IMR-90 (cell line): ENCODE data around the gene FZD7. TPM values are rescaled to one million over a fixed set of nuclear protein-coding genes. Genes with fewer than 3 reads are reported as not detected.

Experiments used
- ATAC-seq: fragments of 200-7000 bp; cut with Tn5 transposase; 2 replicates; pipeline ENCODE4 v1.9.1; 2020; ENCODE audit warnings: low read depth, mild to moderate bottlenecking, moderate library complexity
- BruUV-seq: library from RNA; stranded (reverse); fragments of 400-500 nt; replicated peaks from 2 replicates; lab custom pipeline; 2021; lab: Mats Ljungman, UMichigan
- CTCF ChIA-PET: fragments of 300-600 bp; formaldehyde crosslinking; extraction: SDS; loops from one replicate; lab custom pipeline; 2021; ENCODE audit warnings: antibody characterized with exemption; lab: Yijun Ruan, JAX
- POLR2A ChIA-PET: fragments of 300-600 bp; sonication (Branson Sonifier 250); formaldehyde crosslinking; loops from one replicate; lab custom pipeline; 2022; ENCODE audit warnings: antibody characterized with exemption; ENCODE audit not compliant: unreplicated experiment; lab: Charles Lee
- DNase-seq: peaks from one replicate; pipeline ENCODE4 v3.0.0; 2013
- H2AFZ ChIP-seq: replicated peaks from 2 replicates; pipeline ENCODE3; 2013; ENCODE audit warnings: low read length, mild to moderate bottlenecking; ENCODE audit not compliant: poor library complexity
- H2AK5ac ChIP-seq: 2 replicates; pipeline ENCODE4 v1.6.1; 2013; ENCODE audit warnings: low read depth, low read length, inconsistent platforms
- H2AK9ac ChIP-seq: replicated peaks from 2 replicates; pipeline ENCODE3; 2013; ENCODE audit warnings: mild to moderate bottlenecking, low read depth, low read length, moderate library complexity; ENCODE audit not compliant: poor library complexity
- H2BK120ac ChIP-seq: 2 replicates; pipeline ENCODE4 v1.6.1; 2013; ENCODE audit warnings: low read depth, low read length, inconsistent platforms
- H2BK15ac ChIP-seq: 3 replicates; pipeline ENCODE4 v1.6.1; 2013; ENCODE audit warnings: low read depth, low read length, inconsistent platforms
- H2BK20ac ChIP-seq: 2 replicates; pipeline ENCODE4 v1.6.1; 2013; ENCODE audit warnings: low read depth, mild to moderate bottlenecking, inconsistent platforms, low read length, moderate library complexity
- H2BK5ac ChIP-seq: 2 replicates; pipeline ENCODE4 v1.6.1; 2013; ENCODE audit warnings: mild to moderate bottlenecking, low read depth, low read length, inconsistent platforms; ENCODE audit not compliant: poor library complexity, severe bottlenecking
- H3K14ac ChIP-seq: replicated peaks from 2 replicates; pipeline ENCODE4 v1.6.1; 2013; ENCODE audit warnings: low read depth, low read length, inconsistent platforms
- H3K18ac ChIP-seq: 2 replicates; pipeline ENCODE4 v1.6.1; 2013; ENCODE audit warnings: low read depth, low read length, control low read depth
- H3K23ac ChIP-seq: 2 replicates; pipeline ENCODE4 v1.6.1; 2013; ENCODE audit warnings: low read depth, low read length, inconsistent platforms
- H3K27ac ChIP-seq: 2 replicates; pipeline ENCODE4 v1.5.1; 2013; ENCODE audit warnings: mild to moderate bottlenecking, control low read depth, low read length; ENCODE audit not compliant: insufficient read depth
- H3K27me3 ChIP-seq: 2 replicates; pipeline ENCODE4 v1.6.1; 2013; ENCODE audit warnings: low read length; ENCODE audit not compliant: control insufficient read depth, insufficient read depth
- H3K36me3 ChIP-seq: 2 replicates; pipeline ENCODE4 v1.6.1; 2013; ENCODE audit warnings: low read length, mixed read lengths; ENCODE audit not compliant: control insufficient read depth, insufficient read depth
- H3K4ac ChIP-seq: 2 replicates; pipeline ENCODE4 v1.6.1; 2013; ENCODE audit warnings: low read depth, low read length, inconsistent platforms
- H3K4me1 ChIP-seq: 2 replicates; pipeline ENCODE4 v1.6.1; 2013; ENCODE audit warnings: low read length, mixed read lengths; ENCODE audit not compliant: control insufficient read depth, insufficient read depth
- H3K4me2 ChIP-seq: 2 replicates; pipeline ENCODE4 v1.6.1; 2013; ENCODE audit warnings: low read depth, mild to moderate bottlenecking, control low read depth, low read length, moderate library complexity
- H3K4me3 ChIP-seq: 2 replicates; pipeline ENCODE4 v1.5.1; 2013; ENCODE audit warnings: low read depth, mild to moderate bottlenecking, control low read depth, low read length, moderate library complexity; ENCODE audit not compliant: insufficient read depth
- H3K56ac ChIP-seq: 2 replicates; pipeline ENCODE4 v1.6.1; 2013; ENCODE audit warnings: low read length, inconsistent platforms; ENCODE audit not compliant: insufficient read depth; ENCODE audit errors: extremely low read depth
- H3K79me1 ChIP-seq, 2 experiments: 2 replicates each; pipeline ENCODE4 v1.6.1; 2013; ENCODE audit warnings: low read length in 2 of 2, inconsistent platforms in 1 of 2, low read depth in 1 of 2
- H3K9ac ChIP-seq: 2 replicates; pipeline ENCODE4 v1.6.1; 2013; ENCODE audit warnings: low read depth, low read length, control low read depth
- H3K9me1 ChIP-seq: 2 replicates; pipeline ENCODE4 v1.6.1; 2013; ENCODE audit warnings: low read length, inconsistent platforms; ENCODE audit not compliant: insufficient read depth
- H3K9me3 ChIP-seq: 2 replicates; pipeline ENCODE4 v1.6.1; 2013; ENCODE audit warnings: low read length; ENCODE audit not compliant: control insufficient read depth, insufficient read depth
- H4K20me1 ChIP-seq: 2 replicates; pipeline ENCODE4 v1.6.1; 2013; ENCODE audit warnings: low read length, inconsistent platforms; ENCODE audit not compliant: insufficient read depth
- H4K5ac ChIP-seq: 2 replicates; pipeline ENCODE4 v1.6.1; 2013; ENCODE audit warnings: mild to moderate bottlenecking, low read depth, low read length, control low read depth
- H4K8ac ChIP-seq, 2 experiments: 2 replicates each; pipeline ENCODE4 v1.6.1; 2013; ENCODE audit warnings: low read depth in 2 of 2, low read length in 2 of 2, control low read depth in 1 of 2, inconsistent platforms in 1 of 2
- H4K91ac ChIP-seq: 2 replicates; pipeline ENCODE4 v1.6.1; 2013; ENCODE audit warnings: low read depth, low read length, inconsistent platforms; ENCODE audit not compliant: insufficient read depth
- BHLHE40 ChIP-seq: fragments of 150-350 bp; IDR thresholded peaks from 2 replicates; pipeline ENCODE4 v1.6.1; 2016; ENCODE audit warnings: mild to moderate bottlenecking, low read depth, low read length
- CEBPB ChIP-seq: IDR thresholded peaks from 2 replicates; pipeline ENCODE4 v1.6.1; 2012; ENCODE audit warnings: low read depth, low read length, improper control_type of control experiment
- FOS ChIP-seq: fragments of 150-350 bp; IDR thresholded peaks from 2 replicates; pipeline ENCODE4 v1.6.1; 2016; ENCODE audit warnings: low read depth, low read length
- MAFK ChIP-seq: IDR thresholded peaks from 2 replicates; pipeline ENCODE4 v1.6.1; 2012; ENCODE audit warnings: low read depth, low read length, improper control_type of control experiment
- MAZ ChIP-seq: IDR thresholded peaks from 2 replicates; pipeline ENCODE4 v1.6.1; 2012; ENCODE audit warnings: low read depth, mild to moderate bottlenecking, low read length, improper control_type of control experiment, moderate library complexity, borderline replicate concordance
- MXI1 ChIP-seq: IDR thresholded peaks from 2 replicates; pipeline ENCODE4 v1.6.1; 2012; ENCODE audit warnings: low read depth, mild to moderate bottlenecking, low read length, moderate library complexity, borderline replicate concordance
- NFE2L2 ChIP-seq: fragments of 150-350 bp; IDR thresholded peaks from 2 replicates; pipeline ENCODE4 v1.6.1; 2016; ENCODE audit warnings: low read depth, mild to moderate bottlenecking, low read length
- RAD21 ChIP-seq: IDR thresholded peaks from 2 replicates; pipeline ENCODE4 v1.6.1; 2012; ENCODE audit warnings: low read length, improper control_type of control experiment
- RCOR1 ChIP-seq: IDR thresholded peaks from 2 replicates; pipeline ENCODE4 v1.6.1; 2012; ENCODE audit warnings: mild to moderate bottlenecking, low read length, improper control_type of control experiment; ENCODE audit not compliant: insufficient replicate concordance
- RFX5 ChIP-seq: IDR thresholded peaks from 2 replicates; pipeline ENCODE4 v1.8.0; 2012; ENCODE audit warnings: low read depth, mild to moderate bottlenecking, low read length, moderate library complexity
- WGBS, 2 experiments: methylation state at CpG; one replicate each; pipeline versions ENCODE4 v1.1.5 to v1.1.7; 2013; ENCODE audit warnings: missing lambda C conversion rate in 2 of 2; ENCODE audit not compliant: insufficient read length in 1 of 2; ENCODE audit errors: extremely low coverage in 2 of 2; 5-methylcytosine and 5-hydroxymethylcytosine counted together
- dilution Hi-C: fragments of 300-500 bp; cut with HindIII; formaldehyde crosslinking; loops from one replicate; pipeline ENCODE4 v1.14.3; 2018; ENCODE audit warnings: low sequenced_read_pairs; ENCODE audit not compliant: unreplicated experiment
- in situ Hi-C: fragments of 300-500 bp; cut with MboI; formaldehyde crosslinking; loops from 3 replicates; pipeline ENCODE4 v1.14.3; 2019; ENCODE audit warnings: low sequenced_read_pairs, inconsistent platforms, mixed read lengths
- intact Hi-C: fragments of 100-400 bp; cut with micrococcal nuclease; formaldehyde crosslinking; loops from 2 replicates; pipeline ENCODE4 v1.10.0; 2022
- polyA plus RNA-seq, 3 experiments: library from polyadenylated mRNA; depleted of rRNA; stranded (reverse); fragments of >200 nt; gene quantifications; 2 replicates each; pipeline ENCODE4 v1.2.3, GENCODE V29; 2012; ENCODE audit warnings: low replicate concordance in 1 of 3
- total RNA-seq: library from RNA; depleted of rRNA; stranded (reverse); fragments of >200 nt; gene quantifications from 2 replicates; pipeline ENCODE4 v1.2.3, GENCODE V29; 2012
- TF ChIP-seq, protein P1 (sequence below): fragments of 150-350 bp; IDR thresholded peaks from 2 replicates; pipeline ENCODE4 v1.6.1; 2017; ENCODE audit warnings: mild to moderate bottlenecking, antibody characterized with exemption, low read length, low read depth
- TF ChIP-seq, protein P2 (sequence below): conservative IDR thresholded peaks from 2 replicates; pipeline ENCODE4 v1.5.1; 2012; ENCODE audit warnings: mild to moderate bottlenecking, low read depth, low read length, improper control_type of control experiment

Gene FZD7
- total and polyA plus RNA-seq, 2 of the 4 experiments (the other 2 are of a cell fraction) = 62.4 to 90.9 TPM

DNA sequence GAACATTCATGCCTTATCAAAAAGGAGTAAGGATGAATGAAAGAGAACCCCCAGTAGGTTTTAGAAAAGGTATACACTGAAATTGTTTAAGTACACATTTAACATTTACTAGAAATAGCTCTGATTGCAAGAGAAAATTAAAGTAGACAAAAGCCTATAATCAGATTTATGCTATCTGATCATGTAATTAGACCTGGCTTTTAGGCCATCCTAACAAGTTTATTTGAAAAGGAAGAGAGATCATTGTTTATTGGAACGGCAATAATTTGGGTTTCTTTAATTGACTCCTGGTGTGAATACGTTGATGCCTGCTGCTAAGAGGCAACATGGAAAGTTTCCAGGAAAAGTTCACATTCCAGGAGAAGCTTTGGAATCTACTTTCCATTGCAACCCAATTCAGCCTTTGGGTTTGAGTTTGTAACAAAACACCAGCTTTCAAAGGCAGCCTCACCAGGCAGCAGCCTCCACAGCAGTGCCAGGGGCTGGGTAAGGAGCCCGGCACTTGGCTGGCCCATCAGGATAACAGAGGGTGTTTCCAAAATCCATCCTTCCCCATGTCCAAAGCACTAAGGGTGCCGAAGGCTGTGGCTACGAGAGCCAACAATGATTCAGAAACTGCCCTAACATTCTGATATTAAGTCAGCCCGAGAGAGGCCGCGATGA lies 18.0 kb downstream of the FZD7 start:
- H3K27ac ChIP-seq = peak overlapping the region; percentile 49; the same call in 1 of the 2 replicates
- H2BK15ac ChIP-seq = no peak overlapping the region; the same call in 2 of the 3 replicates
- peak overlapping the region; percentile 66 for H2AFZ ChIP-seq
- H3K79me1 ChIP-seq = no peaks in the 10 kb centered on the region
- ATAC-seq (peak; percentile 80), DNase-seq (peak; percentile 43)
- peak overlapping the region; percentile 27; the same call in 1 of the 2 replicates for H3K9ac ChIP-seq
- H3K9me3 ChIP-seq = no peaks in the 10 kb centered on the region
- H3K27me3 ChIP-seq = no peaks in the 10 kb centered on the region
- H3K4me2 ChIP-seq = peak overlapping the region; percentile 47; the same call in 1 of the 2 replicates
- H3K23ac ChIP-seq = no peak overlapping the region
- H4K91ac ChIP-seq = no peak overlapping the region
- 0 out of 2 replicates have a peak overlapping the region, but pooled peaks have one; percentile 12 for H2AK5ac ChIP-seq
- no peak overlapping the region for H2BK5ac ChIP-seq
- 0 out of 2 replicates have a peak overlapping the region, but pooled peaks have one; percentile 17 for H3K14ac ChIP-seq
- no TSS peak for BruUV-seq
- in situ Hi-C loops (no loop called here), dilution Hi-C loops (no loop called here), intact Hi-C loops (no loop called here)
- no peak overlapping the region for H3K4me3 ChIP-seq
- H4K20me1 ChIP-seq = no peaks in the 10 kb centered on the region
- H3K56ac ChIP-seq = no peak overlapping the region
- ChIA-PET CTCF (no interaction called here), POLR2A (no interaction called here)
- peak overlapping the region; percentile 55; the same call in 1 of the 2 replicates for H3K18ac ChIP-seq
- H3K4ac ChIP-seq = peak overlapping the region; percentile 8; the same call in 1 of the 2 replicates
- H2BK120ac ChIP-seq = 0 out of 2 replicates have a peak overlapping the region, but pooled peaks have one; percentile 16
- no CpG with 5 or more reads among the region's 8 CpGs for WGBS, 2 experiments
- 0 out of 2 replicates have a peak, but pooled peaks cover 3% of the 10 kb centered on the region for H3K9me1 ChIP-seq
- no peak for TF ChIP-seq FOS
- no peak for TF ChIP-seq RCOR1
- no peak for TF ChIP-seq RFX5
- TF ChIP-seq, protein P1, sequence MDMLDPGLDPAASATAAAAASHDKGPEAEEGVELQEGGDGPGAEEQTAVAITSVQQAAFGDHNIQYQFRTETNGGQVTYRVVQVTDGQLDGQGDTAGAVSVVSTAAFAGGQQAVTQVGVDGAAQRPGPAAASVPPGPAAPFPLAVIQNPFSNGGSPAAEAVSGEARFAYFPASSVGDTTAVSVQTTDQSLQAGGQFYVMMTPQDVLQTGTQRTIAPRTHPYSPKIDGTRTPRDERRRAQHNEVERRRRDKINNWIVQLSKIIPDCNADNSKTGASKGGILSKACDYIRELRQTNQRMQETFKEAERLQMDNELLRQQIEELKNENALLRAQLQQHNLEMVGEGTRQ = no peak
- no peak for TF ChIP-seq BHLHE40
- TF ChIP-seq CEBPB = no peak
- no peak for TF ChIP-seq NFE2L2
- no peak for TF ChIP-seq MAFK
- no peak for TF ChIP-seq MAZ
- no peak for TF ChIP-seq MXI1
- TF ChIP-seq RAD21 = no peak
- TF ChIP-seq, protein P2, sequence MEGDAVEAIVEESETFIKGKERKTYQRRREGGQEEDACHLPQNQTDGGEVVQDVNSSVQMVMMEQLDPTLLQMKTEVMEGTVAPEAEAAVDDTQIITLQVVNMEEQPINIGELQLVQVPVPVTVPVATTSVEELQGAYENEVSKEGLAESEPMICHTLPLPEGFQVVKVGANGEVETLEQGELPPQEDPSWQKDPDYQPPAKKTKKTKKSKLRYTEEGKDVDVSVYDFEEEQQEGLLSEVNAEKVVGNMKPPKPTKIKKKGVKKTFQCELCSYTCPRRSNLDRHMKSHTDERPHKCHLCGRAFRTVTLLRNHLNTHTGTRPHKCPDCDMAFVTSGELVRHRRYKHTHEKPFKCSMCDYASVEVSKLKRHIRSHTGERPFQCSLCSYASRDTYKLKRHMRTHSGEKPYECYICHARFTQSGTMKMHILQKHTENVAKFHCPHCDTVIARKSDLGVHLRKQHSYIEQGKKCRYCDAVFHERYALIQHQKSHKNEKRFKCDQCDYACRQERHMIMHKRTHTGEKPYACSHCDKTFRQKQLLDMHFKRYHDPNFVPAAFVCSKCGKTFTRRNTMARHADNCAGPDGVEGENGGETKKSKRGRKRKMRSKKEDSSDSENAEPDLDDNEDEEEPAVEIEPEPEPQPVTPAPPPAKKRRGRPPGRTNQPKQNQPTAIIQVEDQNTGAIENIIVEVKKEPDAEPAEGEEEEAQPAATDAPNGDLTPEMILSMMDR = no peak
- peak overlapping the region; percentile 15; the same call in 1 of the 2 replicates for H2BK20ac ChIP-seq
- H4K5ac ChIP-seq = peak overlapping the region; percentile 30; the same call in 1 of the 2 replicates
- no peaks in the 10 kb centered on the region for H3K36me3 ChIP-seq
- H2AK9ac ChIP-seq = peak overlapping the region; percentile 46
- peak overlapping the region in 1 of 2 experiments; percentile 18; a peak in 1 of 4 replicates for H4K8ac ChIP-seq
- peaks cover 5% of the 10 kb centered on the region for H3K4me1 ChIP-seq
